Upper lobe of left lung (tissue), 6 donors: ENCODE data around the gene LSM3. TPM values are rescaled to one million over a fixed set of nuclear protein-coding genes. Genes with fewer than 3 reads are reported as not detected.

ENCODE experiments used
- ATAC-seq, 2 donors: fragments of 200-7000 bp; cut with Tn5 transposase; one replicate each; pipeline ENCODE4 v1.9.1; 2022; ENCODE audit warnings: mild to moderate bottlenecking in 2 of 2, moderate library complexity in 2 of 2; ENCODE audit not compliant: low FRiP score in 2 of 2
- DNase-seq, 2 donors: peaks; one replicate each; pipeline ENCODE4 v3.0.0-alpha.2; 2019 to 2020
- H3K27ac ChIP-seq, 4 donors: fragments of 200-600 bp; sonication (generic); one replicate each; pipeline ENCODE4 v1.5.1; 2016 to 2019
- H3K27me3 ChIP-seq, 4 donors: fragments of 200-600 bp; sonication (generic); one replicate each; pipeline ENCODE4 v1.5.1; 2017 to 2019
- H3K36me3 ChIP-seq, 4 donors: fragments of 200-600 bp; sonication (generic); one replicate each; pipeline ENCODE4 v1.5.1; 2016 to 2019
- H3K4me1 ChIP-seq, 4 donors: fragments of 200-600 bp; sonication (generic); one replicate each; pipeline ENCODE4 v1.5.1; 2018 to 2019
- H3K4me3 ChIP-seq, 4 donors: fragments of 200-600 bp; sonication (generic); one replicate each; pipeline ENCODE4 v1.5.1; 2017 to 2019; ENCODE audit warnings: mild to moderate bottlenecking in 2 of 4, moderate library complexity in 1 of 4
- H3K9me3 ChIP-seq, 4 donors: fragments of 200-600 bp; sonication (generic); one replicate each; pipeline ENCODE4 v1.5.1; 2018 to 2019
- CTCF ChIP-seq, 6 experiments: fragments of 450-650 bp in 4 of 6; fragments of 200-600 bp in 2 of 6; sonication (generic) in 2 of 6; IDR thresholded peaks; one replicate each; pipeline ENCODE4 v1.5.1; 2016 to 2019; ENCODE audit warnings: antibody characterized with exemption in 6 of 6
- EP300 ChIP-seq, 4 donors: sonication (generic); formaldehyde crosslinking; IDR thresholded peaks; one replicate each; pipeline ENCODE4 v1.5.1; 2017; ENCODE audit warnings: antibody characterized with exemption in 4 of 4, control low read depth in 2 of 4
- POLR2A ChIP-seq, 4 donors: fragments of 450-650 bp; IDR thresholded peaks; one replicate each; pipeline ENCODE4 v1.5.1; 2016 to 2017; ENCODE audit warnings: antibody characterized with exemption in 4 of 4, mild to moderate bottlenecking in 2 of 4
- POLR2AphosphoS5 ChIP-seq, 2 donors: sonication (generic); formaldehyde crosslinking; IDR thresholded peaks; one replicate each; pipeline ENCODE4 v1.5.1; 2017; ENCODE audit warnings: antibody characterized with exemption in 2 of 2
- WGBS, 2 donors: methylation state at CpG; one replicate each; pipeline ENCODE4 v1.1.5; 2017 to 2018; 5-methylcytosine and 5-hydroxymethylcytosine counted together
- total RNA-seq, 6 donors: library from RNA; depleted of rRNA in 4 of 6; stranded (reverse); fragments of >200 nt in 4 of 6; gene quantifications; one replicate each; pipeline versions ENCODE4 v1.1.0 to v1.2.1, GENCODE V29; 2016 to 2021
- donor health status: DM: no; HTN: no; CAD: no; lungs with moderate emphysema.
- donor health status: DM: no; HTN: yes; CAD: no; lungs with severe emphysema.

Gene LSM3
- total RNA-seq, 6 donors from 2014 or later = 2.1 to 10.3 (median 8.6) TPM

DNA sequence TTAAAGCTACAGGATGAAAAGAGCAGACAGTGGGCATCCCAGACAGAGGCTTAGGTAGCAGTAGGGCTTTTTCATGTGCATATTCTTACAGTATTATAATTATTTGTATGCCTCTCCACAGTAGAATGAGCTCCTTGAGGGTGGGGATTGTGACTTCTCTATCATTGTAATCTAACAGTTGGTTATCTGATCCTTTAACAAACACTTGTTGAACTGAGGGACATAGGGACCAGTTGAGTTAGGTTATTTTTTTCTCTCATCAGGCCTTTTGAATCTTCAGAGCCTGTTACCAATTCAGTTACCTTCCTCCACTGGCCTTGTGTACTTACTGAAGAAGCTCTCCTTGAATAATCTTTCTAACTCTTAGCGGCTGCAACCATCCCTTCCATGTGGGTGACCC is 1.2 kb downstream of the LSM3 start:
- TF ChIP-seq POLR2AphosphoS5 (IDR thresholded peaks at IDR 0.05) (no peak), EP300 (IDR thresholded peaks at IDR 0.05) (no peak), POLR2A (IDR thresholded peaks at IDR 0.05) (no peak), CTCF (IDR thresholded peaks at IDR 0.05) (no peak)

DNA sequence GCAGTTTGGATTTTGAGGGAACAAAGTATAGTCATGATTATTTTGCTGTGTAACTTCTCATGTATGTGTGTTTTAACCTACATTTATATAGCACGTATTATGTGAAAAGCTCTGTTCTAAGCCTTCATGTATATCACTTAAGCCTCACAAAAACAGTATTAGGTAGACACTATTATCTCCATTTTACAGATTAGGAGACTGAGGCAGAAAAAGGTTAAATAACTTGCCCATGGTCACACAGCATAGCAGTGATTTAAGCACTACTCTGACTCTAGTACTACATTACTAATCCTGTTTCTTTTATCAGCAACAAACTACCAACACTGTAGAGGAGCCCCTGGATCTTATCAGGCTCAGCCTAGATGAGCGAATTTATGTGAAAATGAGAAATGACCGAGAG is 2.6 kb downstream of the LSM3 start:
- 93 to 98% methylated on average over 3 of the region's 3 CpGs for whole genome bisulfite sequencing, 2 donors
- TF ChIP-seq CTCF (IDR thresholded peaks at IDR 0.05) (no peak), POLR2AphosphoS5 (IDR thresholded peaks at IDR 0.05) (no peak), POLR2A (IDR thresholded peaks at IDR 0.05) (no peak), EP300 (IDR thresholded peaks at IDR 0.05) (no peak)
- Histone ChIP-seq H3K4me3 (no peak overlapping the region), H3K27me3 (no peaks in the 10 kb centered on the region), H3K4me1 (peaks cover 16 to 36% (median 23%) of the 10 kb centered on the region in 4 donors), H3K27ac (no peak overlapping the region), H3K36me3 (peaks cover 18 to 42% (median 28%) of the 10 kb centered on the region in 4 donors), H3K9me3 (no peaks in the 10 kb centered on the region)
- no peak for DNase-seq
- ATAC-seq = no peak

More for the DNA sequence above, 1.2 kb downstream of the LSM3 start:
- H3K27ac ChIP-seq = no peak overlapping the region
- no peaks in the 10 kb centered on the region for H3K9me3 ChIP-seq
- H3K36me3 ChIP-seq = peaks cover 11 to 27% (median 19%) of the 10 kb centered on the region in 4 donors
- DNase-seq = no peak
- H3K27me3 ChIP-seq = no peaks in the 10 kb centered on the region
- H3K4me3 ChIP-seq = no peak overlapping the region
- peaks cover 16 to 51% (median 25%) of the 10 kb centered on the region in 4 donors for H3K4me1 ChIP-seq
- ATAC-seq = no peak
- WGBS, 2 donors = 95 to 100% methylated on average over 1 of the region's 1 CpG

- Histone ChIP-seq H3K27ac (no peak overlapping the region), H3K27me3 (no peaks in the 10 kb centered on the region), H3K4me3 (no peak overlapping the region), H3K36me3 (peaks cover 18 to 59% (median 33%) of the 10 kb centered on the region in 4 donors), H3K9me3 (no peaks in the 10 kb centered on the region), H3K4me1 (peaks cover 7 to 18% (median 10%) of the 10 kb centered on the region in 4 donors)
- TF ChIP-seq CTCF (IDR thresholded peaks at IDR 0.05) (no peak), EP300 (IDR thresholded peaks at IDR 0.05) (no peak), POLR2AphosphoS5 (IDR thresholded peaks at IDR 0.05) (no peak), POLR2A (IDR thresholded peaks at IDR 0.05) (no peak)
- WGBS, 2 donors = 60 to 68% methylated on average over 2 of the region's 2 CpGs
- DNase-seq = no peak
- ATAC-seq = no peak
Observed at GRCh38 chr3:14183015-14183577, 4.5 kb downstream of the LSM3 start.

- no peak for DNase-seq
- Histone ChIP-seq H3K27ac (no peak overlapping the region), H3K4me3 (no peak overlapping the region), H3K4me1 (peaks cover 0 to 8% (median 0%) of the 10 kb centered on the region in 4 donors), H3K27me3 (no peaks in the 10 kb centered on the region), H3K36me3 (peaks cover 12 to 63% (median 29%) of the 10 kb centered on the region in 4 donors), H3K9me3 (no peaks in the 10 kb centered on the region)
- no peak for ATAC-seq
- 96 to 98% methylated on average over 5 of the region's 5 CpGs for WGBS, 2 donors
- TF ChIP-seq EP300 (IDR thresholded peaks at IDR 0.05) (no peak), POLR2A (IDR thresholded peaks at IDR 0.05) (no peak), POLR2AphosphoS5 (IDR thresholded peaks at IDR 0.05) (no peak), CTCF (IDR thresholded peaks at IDR 0.05) (no peak)
Observed at GRCh38 chr3:14186854-14187458, 8.3 kb downstream of the LSM3 start.
